ENCODE measurements around the gene CLEC9A.

The CLEC9A gene

DNA sequence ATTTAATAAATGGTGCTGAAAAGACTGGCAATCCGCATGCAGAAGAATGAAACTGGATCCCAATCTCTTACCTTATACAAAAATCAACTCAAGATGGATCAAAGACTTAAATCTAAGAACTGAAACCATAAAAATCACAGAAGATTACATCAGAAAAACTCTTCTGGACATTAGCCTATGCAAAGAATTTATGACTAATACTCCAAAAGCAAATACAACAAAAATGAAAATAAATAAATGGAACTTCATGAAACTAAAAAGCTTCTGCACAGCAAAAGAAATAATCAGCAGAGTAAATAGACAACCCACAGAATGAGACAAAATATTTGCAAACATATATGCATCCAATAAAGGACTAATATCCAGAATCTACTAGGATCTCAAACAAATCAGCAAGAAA, 82.6 kb downstream of the CLEC9A start:
- DNase-seq, result no peak

DNA sequence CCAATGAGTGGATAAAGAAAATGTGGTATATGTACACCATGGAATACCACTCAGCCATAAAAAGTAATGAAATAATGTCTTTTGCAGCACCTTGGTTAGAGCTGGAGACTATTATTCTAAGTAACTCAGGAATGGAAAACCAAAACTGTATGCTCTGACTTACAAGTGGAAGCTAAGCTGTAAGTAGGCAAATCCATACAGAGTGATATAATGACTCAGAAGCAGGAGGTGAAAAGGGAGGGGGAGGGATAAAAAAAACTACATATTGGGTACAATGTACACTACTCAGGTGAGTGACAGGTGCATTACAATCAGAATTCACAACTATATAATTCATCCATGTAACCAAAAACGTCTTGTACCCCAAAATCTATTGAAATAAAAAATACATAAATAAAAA, 83.4 kb downstream of the CLEC9A start:
- DNase-seq, result no peak

DNA sequence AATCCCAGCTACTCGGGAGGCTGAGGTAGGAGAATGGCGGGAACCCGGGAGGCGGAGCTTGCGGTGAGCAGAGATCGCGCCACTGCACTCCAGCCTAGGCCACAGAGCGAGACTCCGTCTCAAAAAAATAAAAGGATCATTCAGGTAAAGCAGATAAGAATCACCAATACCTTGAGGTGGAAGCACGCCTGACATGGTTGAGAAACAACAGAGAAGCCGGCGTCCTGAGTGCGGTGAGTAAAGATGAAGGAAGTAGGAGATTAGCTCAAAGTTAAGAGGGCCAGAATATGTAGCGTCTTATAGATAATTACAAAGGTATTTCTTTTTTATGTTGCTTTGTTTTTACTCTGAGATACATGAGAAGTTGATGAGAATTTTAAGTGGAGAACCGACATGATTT, 84.8 kb downstream of the CLEC9A start:
- DNase-seq, result no peak
